NCI-H82 (cell line): ENCODE results near the gene ADARB2.

Experiments
- DNase-seq: peaks from one replicate; lab custom pipeline; 2025; lab: John Stamatoyannopoulos, UW

ADARB2 gene

DNA sequence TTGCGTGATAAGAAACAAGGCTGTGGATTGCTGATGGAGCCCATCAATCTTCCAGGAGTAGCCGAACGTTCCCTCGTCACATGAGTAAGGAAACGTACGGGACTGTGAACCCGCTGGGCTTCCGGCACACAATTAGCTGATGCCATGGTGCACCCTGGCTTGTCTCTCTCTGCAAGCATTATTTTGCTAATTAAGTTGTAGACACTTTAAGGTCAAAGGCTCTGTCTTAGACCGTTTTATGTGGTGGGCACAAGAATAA lies 50.9 kb downstream of the ADARB2 start:
- DNase-seq, result no peak

DNA sequence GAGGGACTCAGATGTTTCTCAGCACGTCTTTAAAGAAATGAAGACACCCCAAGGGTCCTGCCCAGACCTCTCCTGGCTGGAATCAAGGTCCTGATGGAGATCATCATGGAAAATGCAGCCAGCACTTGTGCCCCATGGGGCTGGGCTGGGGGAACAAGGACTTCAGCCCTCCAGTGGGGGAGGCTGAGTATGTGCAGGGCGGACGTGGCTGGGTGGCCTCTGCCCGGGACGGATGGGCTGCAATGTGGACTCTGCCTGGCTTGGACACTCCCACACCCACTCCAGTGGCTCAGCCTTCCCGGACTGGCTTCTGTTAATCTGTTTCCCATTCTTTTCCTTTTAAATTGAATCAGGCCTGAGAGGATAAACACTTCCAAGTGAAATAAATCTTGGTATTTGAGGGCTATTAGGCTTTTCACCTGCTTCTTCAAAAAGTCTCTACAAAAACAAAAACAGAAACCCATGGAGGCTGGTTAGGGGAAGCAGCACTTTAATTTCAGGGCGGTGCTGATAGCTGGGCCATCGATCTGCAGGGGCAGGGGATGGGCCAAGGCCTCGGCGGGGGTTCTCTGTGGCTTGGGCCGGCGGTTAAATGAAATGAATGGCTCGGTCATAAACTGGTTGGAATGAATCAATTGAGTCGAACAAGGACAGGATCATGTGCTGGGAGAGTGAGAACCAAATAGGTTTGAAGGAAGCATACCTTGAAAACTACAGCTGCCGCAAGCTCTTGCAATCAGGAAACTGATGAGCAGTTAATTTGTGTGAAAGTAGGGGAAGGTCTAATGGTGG lies 51.4 kb downstream of the ADARB2 start:
- no peak for DNase-seq

DNA sequence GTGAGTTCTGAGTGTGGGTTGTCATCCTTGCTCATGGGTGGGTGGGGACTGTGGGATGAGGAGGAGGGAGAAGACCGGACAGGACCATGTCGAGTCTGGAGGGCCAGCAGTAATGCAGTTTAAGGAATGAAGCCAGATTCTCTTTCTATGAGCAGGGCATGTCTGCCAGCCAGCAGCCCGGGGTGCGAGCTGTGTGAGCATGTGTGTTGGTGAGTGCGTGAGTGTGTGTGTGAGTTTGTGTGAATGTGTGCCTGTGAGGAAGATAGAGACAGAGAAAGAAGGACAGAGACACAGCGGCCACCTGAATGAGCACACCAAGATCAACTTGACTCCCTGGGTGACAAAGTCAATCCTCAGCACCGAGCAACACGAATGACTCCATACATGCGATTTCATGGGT lies 52.3 kb downstream of the ADARB2 start:
- no peak for DNase-seq

DNA sequence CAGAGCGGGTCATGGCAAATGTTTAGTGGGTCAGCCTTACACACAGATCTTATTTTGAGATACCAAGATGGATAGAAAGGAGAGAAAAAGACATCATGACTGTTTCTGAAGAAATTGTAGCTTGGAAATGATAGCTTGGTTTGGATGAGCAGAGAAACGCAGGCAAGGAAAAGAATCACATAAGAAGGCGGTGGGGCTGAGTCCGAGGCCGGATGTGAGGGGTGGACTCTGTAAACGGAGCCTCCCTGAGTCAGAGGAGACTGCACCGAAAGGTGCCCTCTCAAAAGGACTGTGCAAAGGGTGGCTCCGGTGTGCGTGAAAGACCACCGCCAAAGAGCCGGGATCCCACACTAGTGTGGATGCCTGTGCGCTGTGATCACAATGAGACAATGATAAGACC lies 53.7 kb downstream of the ADARB2 start:
- no peak for DNase-seq

DNA sequence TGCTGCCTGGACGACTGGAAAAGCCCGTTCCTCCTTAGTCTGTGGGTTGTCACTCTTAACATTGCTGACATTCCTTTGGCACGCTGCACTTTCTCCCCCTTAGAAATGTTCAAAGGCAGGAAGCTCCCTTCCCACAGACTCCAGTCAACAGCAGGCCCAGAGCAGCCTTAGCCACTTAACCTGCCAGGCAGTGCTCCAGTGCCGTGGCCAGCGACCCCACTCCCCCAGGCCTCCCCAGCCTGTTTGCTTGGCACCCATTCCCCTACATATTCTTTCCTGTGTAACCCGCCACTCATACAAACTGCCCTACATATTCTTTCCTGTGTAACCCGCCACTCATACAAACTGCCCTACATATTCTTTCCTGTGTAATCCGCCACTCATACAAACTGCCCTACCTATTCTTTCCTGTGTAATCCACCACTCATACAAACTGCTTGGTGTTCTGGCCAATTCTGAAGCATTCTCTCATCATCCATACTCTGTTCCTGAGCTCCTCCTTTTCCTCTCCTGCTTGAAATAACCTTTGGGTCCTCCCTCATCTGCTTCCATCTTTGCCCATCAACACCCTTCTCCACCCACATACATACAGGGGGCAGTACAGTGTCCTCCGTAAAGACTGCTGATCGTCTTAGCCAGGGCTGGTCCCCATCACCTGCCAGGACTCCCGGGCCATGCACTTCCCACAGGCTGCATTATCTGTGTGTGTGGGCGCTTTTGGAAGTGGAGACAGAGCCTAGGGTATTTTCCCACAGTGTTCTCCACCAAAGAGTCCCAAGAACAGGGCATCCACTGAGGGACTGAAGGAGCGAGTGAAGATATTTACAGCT lies 57.3 kb downstream of the ADARB2 start:
- no peak for DNase-seq

DNA sequence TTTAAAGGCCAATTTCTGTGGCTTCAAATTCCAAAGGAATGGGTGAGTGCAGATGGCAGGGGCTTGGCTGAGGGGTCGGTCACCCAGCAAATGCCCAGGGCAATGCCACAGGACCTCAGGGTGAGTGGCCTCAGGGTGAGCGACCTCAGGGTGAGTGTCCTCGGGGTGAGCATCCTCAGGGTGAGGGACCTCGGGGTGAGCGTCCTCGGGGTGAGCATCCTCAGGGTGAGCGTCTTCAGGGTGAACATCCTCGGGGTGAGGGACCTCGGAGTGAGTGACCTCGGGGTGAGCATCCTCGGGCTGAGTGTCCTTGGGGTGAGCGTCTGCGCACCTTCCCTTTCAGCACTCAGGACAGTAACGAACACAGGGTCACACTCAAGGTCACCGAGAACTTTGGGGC lies 59.2 kb downstream of the ADARB2 start:
- DNase-seq, result no peak

DNA sequence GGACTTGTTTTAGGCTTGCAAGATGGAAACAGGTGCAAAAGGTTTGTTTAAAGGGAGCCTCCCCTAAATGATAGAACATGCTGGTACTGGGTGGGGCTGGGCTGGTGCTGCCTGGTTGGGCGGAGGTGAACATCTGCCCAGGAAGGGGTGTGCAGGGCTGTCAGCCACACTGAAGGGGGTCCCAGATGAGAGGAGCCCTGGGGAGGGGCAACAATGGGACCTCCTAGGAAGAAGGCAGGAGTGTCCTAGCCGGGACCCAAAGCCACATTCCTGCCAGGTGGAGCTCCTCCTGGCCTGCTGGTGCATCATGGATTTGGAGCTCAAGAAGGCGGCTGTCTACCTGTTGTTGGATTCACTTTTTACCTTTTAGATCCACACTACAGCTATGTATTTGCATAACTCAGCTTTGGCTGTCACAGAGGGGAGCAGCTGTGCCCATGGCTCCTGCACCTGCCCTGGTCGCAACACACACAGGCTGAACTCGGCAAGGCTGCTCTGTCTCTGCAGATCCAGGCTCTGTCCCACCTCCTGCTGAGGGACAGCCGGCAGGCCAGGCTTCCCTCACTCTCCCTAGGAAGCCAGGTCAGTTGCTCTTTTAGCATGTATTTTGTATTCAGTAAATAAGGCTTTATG lies 59.9 kb downstream of the ADARB2 start:
- DNase-seq, result no peak

DNA sequence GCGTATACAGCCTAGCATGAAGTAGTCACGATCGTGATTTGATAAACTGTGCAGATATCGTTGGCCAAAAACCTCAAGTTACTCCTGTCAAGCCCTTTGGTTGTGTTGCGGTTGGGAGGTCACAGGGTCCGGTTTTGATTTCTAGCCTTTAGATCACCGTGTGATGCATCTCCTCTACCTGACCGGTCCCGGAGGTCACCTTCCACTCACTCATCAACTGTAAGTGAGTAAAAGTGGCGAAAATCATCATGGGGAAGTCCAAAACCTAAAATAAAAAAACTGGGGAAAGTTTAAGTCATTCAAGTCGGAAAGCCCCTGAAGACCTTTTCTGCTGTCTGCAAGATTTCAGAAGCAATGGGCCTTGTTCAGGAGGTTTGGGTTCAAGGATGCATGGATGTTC lies 62.8 kb downstream of the ADARB2 start:
- no peak for DNase-seq

DNA sequence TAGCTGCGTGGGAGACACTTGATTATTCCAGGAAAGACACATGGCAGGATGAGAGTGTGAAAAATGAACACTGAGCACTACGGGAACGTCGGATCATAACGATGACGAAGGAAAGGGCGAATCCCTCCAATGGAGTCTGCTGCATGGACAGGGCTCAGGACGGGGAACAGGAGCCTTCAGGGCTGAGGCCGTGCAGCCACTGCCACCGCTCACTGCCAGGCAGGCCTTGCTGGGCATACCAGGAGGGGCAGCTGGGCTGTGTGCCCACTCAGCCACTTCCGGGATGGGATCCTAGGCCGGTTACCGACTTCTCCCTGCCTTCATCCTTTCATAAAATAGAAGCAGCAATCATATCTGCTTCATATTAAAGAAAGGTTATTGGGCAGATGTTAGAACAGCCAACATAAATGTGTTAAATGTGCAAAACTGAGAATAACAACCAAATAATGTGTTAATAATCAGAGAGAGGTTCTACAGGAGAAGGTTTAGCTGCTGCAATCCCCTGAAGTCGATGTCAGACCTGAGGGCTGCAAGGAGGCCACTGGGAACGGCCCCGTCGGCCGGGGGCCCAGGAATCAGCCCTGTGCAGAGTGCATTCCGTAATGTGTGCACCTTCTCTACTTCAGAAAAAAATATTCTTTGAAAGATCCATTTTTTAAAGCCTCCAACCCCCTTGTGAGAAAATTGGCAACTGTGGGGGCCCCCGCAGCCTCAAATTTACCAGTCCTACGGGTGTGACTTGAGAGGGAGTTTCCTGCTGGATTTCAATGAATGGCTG lies 63.6 kb downstream of the ADARB2 start:
- no peak for DNase-seq

DNA sequence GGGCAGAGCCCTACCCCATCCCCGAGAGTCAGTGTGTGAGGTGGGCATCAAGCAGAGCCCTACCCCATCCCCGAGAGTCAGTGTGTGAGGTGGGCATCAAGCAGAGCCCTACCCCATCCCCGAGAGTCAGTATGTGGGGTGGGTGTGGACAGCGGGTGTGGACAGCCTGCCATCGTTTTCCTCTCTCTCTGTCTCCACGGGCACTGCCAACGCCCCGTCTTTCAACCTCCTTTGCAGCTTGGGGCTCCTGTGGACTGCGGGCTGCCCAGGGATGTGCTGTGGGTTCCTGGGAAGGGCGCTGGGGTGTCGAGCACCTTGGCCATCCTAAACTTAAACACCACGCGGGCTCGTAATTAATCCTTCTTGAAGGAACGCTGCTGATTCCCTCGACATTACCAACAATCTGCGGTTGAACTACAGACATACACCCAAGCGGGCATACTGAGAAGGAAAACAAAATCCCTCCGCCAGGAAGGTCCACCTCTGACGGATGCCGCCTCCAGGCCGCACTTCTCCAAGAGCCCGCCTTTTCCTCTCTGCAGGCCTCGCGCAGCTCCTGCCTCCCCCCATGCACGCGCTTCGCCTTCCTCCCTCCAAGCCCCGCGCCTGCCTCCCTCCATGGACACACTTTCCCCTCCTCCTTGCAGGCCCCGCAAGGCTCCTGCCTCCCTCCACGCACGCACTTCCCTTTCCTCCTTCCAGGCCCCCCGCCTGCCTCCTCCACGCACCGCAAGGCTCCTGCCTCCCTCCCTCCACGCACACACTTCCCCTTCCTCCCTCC lies 65.1 kb downstream of the ADARB2 start:
- DNase-seq, result no peak

DNA sequence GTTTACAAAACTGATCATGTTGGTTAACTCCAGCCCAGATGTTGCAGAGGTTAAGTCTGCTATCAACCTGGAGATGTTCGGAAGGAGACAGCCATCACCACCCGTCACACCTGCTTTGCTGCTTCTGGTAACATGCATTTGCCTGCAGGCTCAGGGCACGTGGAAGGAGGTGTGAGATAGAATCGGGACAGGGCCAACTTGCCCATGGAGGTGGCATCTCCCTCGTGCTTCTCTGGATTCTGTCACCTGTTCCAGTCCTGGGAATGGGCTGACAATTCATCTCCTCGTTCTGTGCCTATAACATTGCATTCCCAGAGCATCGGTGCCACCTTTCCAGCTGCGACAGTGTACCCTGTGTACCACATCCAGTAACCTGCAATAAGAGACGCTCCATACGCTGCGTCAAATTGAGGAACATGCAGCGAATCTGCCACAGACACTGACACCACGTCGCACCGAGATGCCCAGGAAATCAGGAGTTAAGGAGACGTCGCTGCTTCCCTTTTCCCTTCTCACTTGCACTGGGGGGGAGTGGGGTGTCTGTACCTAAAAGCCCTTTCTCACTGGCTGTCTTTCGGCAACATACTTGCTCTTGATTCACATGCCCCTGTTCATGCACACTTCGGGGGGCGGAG lies 65.8 kb downstream of the ADARB2 start:
- no peak for DNase-seq

DNA sequence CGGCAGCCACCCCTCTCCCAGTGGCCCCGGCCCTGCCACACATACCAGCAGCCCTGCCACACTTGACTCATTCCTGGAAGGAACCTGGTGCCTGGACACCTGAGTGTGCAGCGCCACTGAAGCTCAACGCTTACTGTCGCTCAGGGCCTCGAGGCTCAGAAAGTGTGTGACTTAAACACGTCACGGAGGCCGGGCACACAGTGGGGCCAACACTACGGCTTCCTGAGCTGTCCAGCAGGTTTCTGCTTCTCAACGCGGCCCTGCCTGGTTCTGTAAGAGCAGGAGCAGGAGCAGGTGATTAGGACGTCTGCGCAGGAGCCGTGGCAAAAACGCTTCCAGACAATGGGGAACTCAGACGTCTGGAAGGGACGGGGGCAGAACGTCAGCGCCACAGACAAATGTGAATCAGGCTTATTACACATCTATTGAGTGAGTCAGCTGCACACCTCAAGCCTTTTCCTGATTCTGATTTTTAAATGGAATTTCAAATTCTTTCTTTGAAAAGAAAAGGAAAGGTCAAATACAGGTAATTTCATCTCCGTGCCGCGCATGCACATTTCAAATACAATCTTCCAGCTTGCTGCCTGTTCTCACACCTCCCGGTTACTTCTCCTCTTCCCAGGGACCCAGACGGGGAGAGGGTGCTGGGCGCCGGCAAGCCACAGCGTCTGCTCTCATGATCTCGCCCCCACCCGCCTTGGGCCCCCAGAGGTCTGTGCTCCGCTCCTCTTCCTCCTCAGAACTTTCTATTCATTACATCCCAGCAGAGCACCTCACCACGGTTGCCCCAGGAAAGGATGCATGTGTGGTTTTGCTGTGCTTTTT lies 66.6 kb downstream of the ADARB2 start:
- DNase-seq, result no peak

DNA sequence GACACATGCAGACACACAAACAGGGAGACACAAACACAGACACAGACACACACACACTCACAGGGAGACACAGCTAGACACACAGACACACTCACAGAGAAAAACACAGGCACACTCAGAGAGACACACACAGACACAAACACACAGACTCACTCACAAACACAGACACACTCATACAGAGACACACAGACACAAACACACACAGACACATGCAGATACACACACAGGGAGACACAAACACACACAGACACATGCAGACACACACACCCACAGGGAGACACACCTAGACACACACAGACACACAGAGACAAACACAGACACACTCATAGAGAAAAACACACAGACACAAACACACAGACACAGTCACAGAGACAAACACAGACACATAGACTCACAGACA lies 67.9 kb downstream of the ADARB2 start:
- no peak for DNase-seq

DNA sequence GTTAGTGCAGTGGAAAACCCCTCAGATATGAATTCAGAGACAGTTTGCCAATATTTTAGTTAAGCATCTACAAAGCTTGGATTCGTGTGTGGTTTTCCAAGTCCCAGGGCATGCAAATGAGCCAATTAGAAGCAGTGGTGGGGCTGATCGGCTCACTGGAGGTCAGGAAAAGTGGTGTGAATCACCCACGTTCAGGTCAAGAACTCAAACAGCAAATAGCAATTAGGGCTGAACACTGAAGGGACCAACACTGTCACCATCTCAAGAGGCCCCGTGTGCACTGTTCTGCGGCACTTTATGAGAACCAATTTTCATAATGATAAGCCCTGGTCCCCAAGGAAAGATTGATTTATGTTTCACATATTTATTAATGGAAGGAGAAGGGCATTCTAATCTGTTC lies 68.9 kb downstream of the ADARB2 start:
- no peak for DNase-seq

DNA sequence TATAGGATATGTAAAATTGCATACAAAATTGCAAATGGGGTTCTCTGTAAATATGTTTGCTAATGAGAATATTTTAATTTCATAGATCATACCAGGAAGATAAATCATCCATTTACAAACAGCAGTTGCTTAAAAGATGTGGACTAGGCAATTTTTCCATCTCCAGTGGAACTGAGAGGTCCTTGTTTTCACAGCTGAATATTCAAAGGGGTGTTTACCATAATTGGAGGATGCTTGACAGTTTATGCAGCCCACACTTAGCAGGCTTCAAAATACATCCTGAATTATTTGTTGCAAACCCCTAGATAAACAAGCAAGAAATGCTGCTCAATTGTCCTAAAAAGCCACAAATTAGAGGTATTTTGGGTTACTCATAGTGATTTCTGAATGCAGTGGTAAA lies 69.9 kb downstream of the ADARB2 start:
- no peak for DNase-seq

DNA sequence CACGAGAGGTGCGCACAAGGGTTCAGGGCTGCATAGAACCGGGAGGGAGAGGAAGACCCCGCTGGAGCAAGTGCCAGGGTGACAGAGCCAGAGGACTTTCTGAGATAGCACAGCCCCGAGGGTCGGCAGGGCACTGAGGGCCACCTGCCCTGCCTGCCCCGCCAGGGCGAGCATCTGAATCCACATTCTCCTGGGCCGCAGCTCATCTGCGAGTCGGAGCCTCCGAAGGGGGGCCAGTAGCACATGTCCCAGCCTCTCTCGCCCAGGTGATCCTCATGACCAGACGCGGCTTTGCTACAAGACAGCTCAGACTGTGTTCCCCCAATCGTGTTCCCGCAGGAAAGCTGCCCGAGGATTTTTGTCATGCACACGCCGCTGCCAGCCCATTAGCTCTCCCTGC lies 71.2 kb downstream of the ADARB2 start:
- DNase-seq, result no peak

DNA sequence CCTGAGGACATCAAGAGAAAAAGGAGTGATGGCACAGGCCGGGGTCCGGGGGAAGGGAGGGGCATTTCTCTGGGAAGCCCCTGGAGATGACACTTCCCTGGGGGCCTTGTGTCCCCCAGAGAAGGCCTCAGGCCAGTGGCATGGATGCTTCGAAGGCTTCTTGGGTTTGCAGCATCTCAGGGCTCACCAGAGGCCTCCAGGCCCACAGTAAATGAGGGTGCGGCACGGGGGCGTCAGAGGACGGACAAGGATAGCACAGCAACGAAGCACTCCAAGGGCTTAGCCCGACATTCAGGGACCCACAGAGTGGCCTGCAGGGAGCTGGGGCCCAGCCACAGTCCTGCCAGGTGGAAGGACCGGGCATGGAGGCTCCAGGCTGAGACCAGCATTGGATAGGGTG lies 71.6 kb downstream of the ADARB2 start:
- no peak for DNase-seq

DNA sequence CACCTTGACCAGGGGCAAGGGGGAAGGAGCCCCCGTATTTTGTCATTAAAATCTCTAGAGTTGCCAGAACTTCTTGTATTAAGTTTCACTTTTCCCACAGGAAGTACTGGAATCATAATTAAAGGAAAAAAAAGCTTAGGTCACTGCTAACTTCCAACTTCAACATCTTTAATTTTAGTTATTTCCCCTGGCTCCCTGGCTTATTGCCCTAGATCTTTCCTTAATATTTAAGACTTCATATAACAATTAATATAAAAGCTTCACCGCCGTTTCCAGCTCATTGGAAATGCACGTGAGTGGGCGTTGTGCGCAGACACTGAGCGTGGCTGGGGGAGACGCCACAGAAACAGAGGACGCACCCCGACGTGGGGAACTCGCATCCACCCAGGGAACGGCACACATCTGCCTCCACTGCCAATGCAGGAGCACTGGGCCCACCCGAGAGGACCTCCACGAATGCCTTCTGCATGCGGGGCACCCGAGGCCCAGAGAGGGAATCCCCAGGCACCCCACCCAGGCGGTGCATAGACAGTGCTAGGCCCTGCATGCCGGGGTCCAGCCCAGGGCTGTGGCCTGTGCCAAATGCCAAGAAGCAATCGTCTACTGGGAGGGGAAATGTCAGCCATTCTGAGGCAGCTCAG lies 72.2 kb downstream of the ADARB2 start:
- no peak for DNase-seq

DNA sequence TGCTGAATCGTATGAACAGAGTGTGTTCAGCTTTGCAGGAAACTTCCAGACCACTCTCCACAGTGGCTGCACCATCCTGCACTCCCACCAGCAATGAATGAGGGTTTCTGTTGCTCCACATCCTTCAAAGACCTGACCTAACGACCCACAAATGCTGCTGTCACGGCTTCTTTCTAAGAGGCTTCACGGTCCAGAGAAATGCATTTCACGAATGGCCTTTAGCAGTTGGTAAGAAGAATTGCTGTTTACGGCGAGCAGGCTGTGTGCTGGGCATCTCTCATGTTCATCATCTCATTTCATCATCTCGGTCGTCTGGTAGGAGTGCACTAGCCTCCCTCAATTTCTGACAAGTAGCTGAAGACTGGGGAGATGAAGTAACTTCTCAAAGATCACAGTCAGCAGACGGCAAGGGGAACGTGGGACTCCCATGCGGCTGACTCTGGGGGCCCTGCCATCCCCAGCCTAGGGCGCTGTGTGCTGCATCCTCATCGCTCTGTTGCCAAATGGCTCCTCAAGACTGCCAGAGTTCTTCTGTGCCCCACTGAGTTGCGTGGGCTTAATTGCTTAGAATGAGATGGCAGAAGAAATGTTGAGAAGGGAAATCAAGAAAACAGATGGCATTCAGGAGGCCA lies 72.9 kb downstream of the ADARB2 start:
- no peak for DNase-seq
